Cardiac ventricle fibroblast (primary cell): ENCODE data around the gene DCTPP1. TPM values are rescaled to one million over a fixed set of nuclear protein-coding genes. Genes with fewer than 3 reads are reported as not detected.

Experiments
- total RNA-seq: library from RNA; depleted of rRNA; stranded (reverse); fragments of >200 nt; gene quantifications from 2 replicates; pipeline ENCODE4 v1.2.3, GENCODE V29; 2015

The DCTPP1 gene
- total RNA-seq: 12.6 and 16.9 TPM in 2 replicates

DNA sequence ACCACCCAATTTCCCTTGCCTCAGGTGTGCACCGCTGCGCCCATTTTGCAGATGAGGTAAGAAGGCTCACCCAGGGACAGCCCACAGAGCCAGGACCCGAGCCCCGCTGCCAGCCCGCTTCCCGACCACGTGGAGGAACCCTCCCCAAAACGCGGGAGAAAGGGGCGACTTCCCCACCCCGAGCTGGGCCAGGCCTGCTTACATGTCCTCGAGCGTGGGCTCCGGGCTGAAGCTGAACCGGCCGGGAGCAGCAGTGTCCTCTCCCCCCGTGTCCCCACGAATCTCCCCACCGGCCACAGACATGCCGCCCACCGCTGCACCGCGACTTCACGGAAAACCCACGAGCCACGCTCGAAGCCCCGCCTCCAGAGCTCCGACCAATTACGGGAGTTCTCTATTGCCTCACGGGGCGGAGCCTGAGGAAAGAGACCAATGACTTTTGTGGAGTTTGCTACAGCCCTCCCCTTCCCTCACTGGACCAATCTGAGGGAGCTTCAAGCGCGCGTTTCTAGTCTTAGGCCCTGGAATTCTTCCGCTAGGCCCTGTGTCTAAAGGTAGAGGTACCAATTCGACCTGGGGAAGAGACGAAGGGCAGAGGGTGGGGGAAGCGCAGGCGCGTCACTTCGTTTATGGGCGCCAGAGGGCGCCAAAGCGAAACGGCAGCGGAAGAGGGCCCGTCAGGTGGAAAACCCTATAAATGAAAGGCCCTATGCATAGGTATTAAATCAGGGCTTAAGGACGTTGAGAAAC lies at the start of gene DCTPP1:
DCTPP1 (minus strand) TSS at position 353 of the 750 bp plus-strand sequence; CDS start at position 303, 50 bp downstream.

DNA sequence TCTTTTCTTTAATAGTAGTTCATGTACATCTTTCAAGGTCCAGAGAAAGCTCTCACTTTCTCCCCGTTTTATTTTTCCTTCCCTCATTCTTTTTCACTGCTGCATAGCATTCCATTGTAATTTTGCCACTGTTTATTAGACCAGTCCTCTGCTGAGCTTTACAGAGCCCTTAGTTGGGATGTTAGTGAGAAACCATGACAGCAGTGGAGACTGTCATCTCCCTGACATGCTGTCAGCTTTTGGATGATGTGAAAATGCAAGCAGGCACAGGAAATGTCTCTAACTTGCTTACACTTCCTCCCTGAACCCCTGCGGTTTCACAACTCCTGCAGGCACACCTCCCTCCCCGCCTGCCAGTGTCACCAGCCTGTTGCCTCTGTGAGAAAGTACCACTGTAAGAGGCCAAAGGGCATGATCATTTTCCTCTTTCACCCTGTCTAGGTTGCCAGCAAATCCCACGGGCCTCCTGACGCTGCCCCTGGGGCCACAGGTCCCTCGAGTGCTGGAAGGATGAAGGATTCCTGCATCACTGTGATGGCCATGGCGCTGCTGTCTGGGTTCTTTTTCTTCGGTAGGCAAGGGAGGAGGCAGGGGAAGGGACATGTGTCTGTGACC lies 42.6 kb upstream of the DCTPP1 start, which contains the start of gene ITGAL:
ITGAL (plus strand) TSS at position 415 of the 615 bp plus-strand sequence; CDS start at position 511, 96 bp downstream.

GRCh38 chr16:30445408-30446202 lies 15.8 kb upstream of the DCTPP1 start, which contains the start of gene SEPHS2:
SEPHS2 (minus strand) TSS chr16:30445874; CDS start chr16:30445727, 147 bp downstream.

DNA sequence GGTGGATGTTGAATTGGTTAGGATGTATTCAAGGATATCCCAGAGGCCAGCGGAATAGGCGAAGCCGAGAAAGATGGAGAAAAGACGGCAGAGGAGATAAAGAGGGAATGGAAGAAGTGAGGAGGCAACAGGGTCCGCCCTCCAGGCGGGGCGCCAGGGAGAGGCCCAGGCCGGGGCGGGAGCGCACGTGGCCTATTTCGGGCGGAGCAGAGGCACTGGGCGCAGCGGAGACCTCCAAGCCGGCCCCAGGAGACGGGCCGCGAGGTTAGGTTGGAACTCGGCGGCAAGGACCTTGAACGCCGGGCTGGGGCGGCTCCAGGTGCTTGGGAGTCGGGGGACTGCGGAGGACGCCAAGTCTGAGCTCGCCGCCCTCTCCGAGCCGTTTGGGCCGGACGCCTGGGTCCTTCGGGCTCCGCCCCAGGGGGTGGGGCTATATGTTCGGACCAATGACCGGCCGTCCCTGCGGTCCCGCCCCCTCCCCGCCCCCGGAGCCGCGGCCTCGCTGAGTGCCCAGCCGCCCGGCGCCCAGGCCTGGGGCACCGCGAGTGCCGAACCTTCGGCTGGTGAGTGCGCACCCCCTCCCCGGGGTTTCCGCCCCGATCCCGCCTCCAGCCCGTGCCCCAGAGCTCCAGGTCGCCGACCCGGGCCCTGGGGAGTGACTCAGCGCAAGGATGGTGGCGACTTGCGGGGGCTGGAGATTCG lies 22.6 kb downstream of the DCTPP1 start, which contains the start of gene ZNF771:
ZNF771 (plus strand) TSS at position 505 of the 702 bp plus-strand sequence. CDS start 448 bp downstream, outside the sequence.

DNA sequence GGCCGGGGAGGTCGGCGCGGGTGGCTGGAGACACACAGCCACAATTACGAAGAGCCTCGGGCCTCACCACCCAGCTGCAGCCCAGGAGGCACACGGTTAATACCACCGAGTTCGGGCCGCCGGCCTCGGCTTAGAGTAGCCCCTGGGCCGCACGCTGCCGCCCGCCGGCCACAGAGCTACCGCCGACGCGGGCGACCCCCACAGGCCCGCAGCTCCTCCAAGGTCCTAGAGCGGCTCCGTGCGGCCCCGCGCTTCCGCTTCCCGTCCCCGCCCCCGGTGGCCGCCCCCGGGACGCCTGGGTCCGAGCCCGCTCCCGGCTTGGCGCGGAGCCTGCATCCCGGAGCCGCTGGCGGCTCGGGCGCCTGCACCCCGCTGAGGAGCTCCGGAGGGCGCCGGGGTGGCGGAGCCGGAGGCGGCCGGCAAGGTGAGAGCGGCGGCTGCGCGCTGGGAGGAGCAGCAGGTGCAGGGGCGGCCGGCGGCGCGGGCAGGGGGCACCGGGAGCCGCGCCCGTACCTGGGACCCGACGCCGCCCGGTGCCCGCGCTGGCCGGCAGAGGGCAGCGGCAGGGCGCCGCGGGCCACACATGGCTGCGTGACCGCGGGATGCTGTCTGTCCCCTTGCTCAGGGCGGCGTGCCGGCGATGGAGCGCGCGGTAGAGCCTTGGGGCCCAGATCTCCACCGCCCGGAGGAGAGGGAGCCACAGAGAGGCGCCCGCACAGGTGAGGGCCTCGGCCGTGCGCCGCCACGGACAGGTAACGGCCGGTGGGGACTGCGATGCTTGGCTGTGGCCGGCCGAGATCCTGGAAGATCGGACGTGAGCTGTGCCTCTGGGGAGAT lies 34.5 kb downstream of the DCTPP1 start, which contains the start of gene ZNF48:
ZNF48 (plus strand) TSS at position 266 of the 837 bp plus-strand sequence; CDS start at position 641, 375 bp downstream.

DNA sequence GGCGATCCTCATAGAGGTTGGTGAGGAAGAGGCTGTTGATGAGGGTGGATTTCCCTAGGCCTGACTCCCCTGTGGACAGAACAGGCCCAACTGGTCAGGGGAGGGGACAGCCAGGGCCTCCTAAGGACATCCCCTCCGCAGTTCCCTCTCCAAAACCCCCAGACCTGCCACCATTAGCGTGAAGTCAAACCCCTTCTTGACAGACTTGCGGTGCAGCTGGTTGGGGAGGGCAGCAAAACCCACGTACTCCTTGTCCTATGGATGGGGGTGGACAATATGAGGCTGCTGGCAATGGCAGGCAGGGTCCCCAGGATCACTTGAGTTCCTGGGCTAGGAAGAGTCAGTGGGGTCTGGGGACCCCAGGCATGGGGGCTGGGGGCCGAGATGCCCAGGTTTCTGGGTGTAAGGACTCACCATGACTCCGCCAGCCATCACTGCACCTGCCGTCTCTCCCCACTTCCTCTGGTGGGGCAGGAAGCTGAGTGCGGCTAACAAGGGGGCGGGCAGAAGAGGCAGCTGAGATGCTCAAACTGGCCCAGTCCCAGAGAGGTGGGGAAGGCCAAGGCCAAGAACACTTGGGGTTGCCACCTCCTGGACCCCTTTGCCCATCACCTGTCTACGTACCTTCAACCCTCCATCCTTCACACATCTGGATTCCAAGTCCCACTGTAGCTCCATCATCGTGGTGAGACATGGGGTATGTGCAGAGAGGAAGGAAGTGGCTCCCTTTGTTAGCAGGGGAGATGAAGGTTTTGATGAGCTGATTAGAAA lies 47.5 kb downstream of the DCTPP1 start, which contains the start of gene SEPTIN1:
SEPTIN1 (minus strand) TSS at position 451 of the 771 bp plus-strand sequence; CDS start at position 432, 19 bp downstream.

GRCh38 chr16:30374538-30374937 lies 55.3 kb downstream of the DCTPP1 start, which contains the start of gene MYL11:
MYL11 (plus strand) TSS chr16:30374802; CDS start chr16:30374858, 56 bp downstream.

Other genes with a start within 250 kb of the DCTPP1 start
- 0.15 and 1.3 TPM in 2 replicates for gene CORO1A, start 246.4 kb downstream of the DCTPP1 start, total RNA-seq
- 53.6 and 86.3 TPM in 2 replicates for gene BOLA2B, start 236.4 kb downstream of the DCTPP1 start, total RNA-seq
- 21.6 and 25.5 TPM in 2 replicates for gene SLX1A, start 236.2 kb downstream of the DCTPP1 start, total RNA-seq
- gene SULT1A3, start 230.8 kb downstream of the DCTPP1 start, total RNA-seq: 2.9 and 14.1 TPM in 2 replicates
- gene NPIPB13, start 181.6 kb downstream of the DCTPP1 start, total RNA-seq: 1.7 and 2.1 TPM in 2 replicates
- gene CD2BP2, start 74.7 kb downstream of the DCTPP1 start, total RNA-seq: 31.3 and 43.4 TPM in 2 replicates
- gene TBC1D10B, start 59.5 kb downstream of the DCTPP1 start, total RNA-seq: 33.1 and 39.3 TPM in 2 replicates
- not detected in 2 replicates for gene MYL11, start 55.2 kb downstream of the DCTPP1 start, total RNA-seq
- 0.50 TPM in 1 of 2 replicates, not detected in the other for gene SEPTIN1, start 47.5 kb downstream of the DCTPP1 start, total RNA-seq
- 2.4 and 3.5 TPM in 2 replicates for gene ZNF48, start 34.6 kb downstream of the DCTPP1 start, total RNA-seq
- gene ZNF771, start 22.4 kb downstream of the DCTPP1 start, total RNA-seq: 28.0 and 32.5 TPM in 2 replicates
- gene SEPHS2, start 15.8 kb upstream of the DCTPP1 start, total RNA-seq: 23.2 and 25.8 TPM in 2 replicates
- not detected in 2 replicates for gene ITGAL, start 42.7 kb upstream of the DCTPP1 start, total RNA-seq
- 15.4 and 18.7 TPM in 2 replicates for gene ZNF768, start 96.5 kb upstream of the DCTPP1 start, total RNA-seq
- gene ZNF747, start 104.8 kb upstream of the DCTPP1 start, total RNA-seq: 7.8 and 10.0 TPM in 2 replicates
- 7.9 and 8.9 TPM in 2 replicates for gene ZNF764, start 128.3 kb upstream of the DCTPP1 start, total RNA-seq
- 10.4 and 11.6 TPM in 2 replicates for gene ZNF688, start 141.7 kb upstream of the DCTPP1 start, total RNA-seq
- gene ZNF785, start 155.7 kb upstream of the DCTPP1 start, total RNA-seq: 6.8 and 18.9 TPM in 2 replicates
- 7.1 and 9.8 TPM in 2 replicates for gene ZNF689, start 180.4 kb upstream of the DCTPP1 start, total RNA-seq
- gene PRR14, start 220.9 kb upstream of the DCTPP1 start, total RNA-seq: 16.0 and 24.8 TPM in 2 replicates
- 25.1 and 30.0 TPM in 2 replicates for gene FBRS, start 228.4 kb upstream of the DCTPP1 start, total RNA-seq